ENCODE results near the gene SEC31B. TPM values are rescaled to one million over a fixed set of nuclear protein-coding genes. Genes with fewer than 3 reads are reported as not detected.

SEC31B gene
- total RNA-seq, 1 donor from 2014 or later: 20.9 TPM

GRCh38 chr10:100485801-100486495 lies 33.7 kb downstream of the SEC31B start:
- H3K9me3 Mint-ChIP-seq: peaks cover 4% of the 10 kb centered on the region
- DNase-seq (ENCODE audit: extremely low spot score, unreplicated experiment): no peak
- H3K4me3 Mint-ChIP-seq: peak overlapping the region; percentile 4
- H3K27me3 Mint-ChIP-seq: peaks cover 52% of the 10 kb centered on the region
- peaks cover 20% of the 10 kb centered on the region for H3K36me3 Mint-ChIP-seq
- peaks cover 19% of the 10 kb centered on the region for H3K4me1 Mint-ChIP-seq (ENCODE audit: unreplicated experiment)
- TF ChIP-seq CTCF (conservative IDR thresholded peaks at IDR 0.05): no peak
- no peak overlapping the region for H3K27ac Mint-ChIP-seq

DNA sequence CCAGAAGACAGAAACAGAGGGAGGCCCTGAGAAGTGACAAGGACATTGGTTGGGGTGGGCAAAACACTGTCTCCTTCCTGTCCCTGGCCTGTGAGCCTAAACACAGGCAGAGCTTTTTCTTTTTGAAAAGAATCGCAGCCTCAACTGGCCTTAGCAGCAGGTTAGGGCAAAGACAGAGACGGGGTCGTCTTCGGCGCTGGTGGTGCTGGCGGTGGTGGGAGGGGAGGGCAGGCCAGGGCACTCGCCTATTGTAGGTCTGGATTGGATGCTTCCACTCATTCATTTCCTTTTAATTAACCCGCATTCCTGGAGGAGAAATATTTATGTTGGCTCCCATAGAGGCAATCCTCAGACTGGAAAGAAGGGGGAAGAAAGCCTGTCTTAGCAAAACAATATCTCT lies 34.3 kb downstream of the SEC31B start:
- peaks cover 4% of the 10 kb centered on the region for H3K9me3 Mint-ChIP-seq
- H3K4me1 Mint-ChIP-seq (ENCODE audit: unreplicated experiment): peaks cover 19% of the 10 kb centered on the region
- no peak overlapping the region for H3K27ac Mint-ChIP-seq
- peaks cover 15% of the 10 kb centered on the region for H3K36me3 Mint-ChIP-seq
- TF ChIP-seq CTCF (conservative IDR thresholded peaks at IDR 0.05): no peak
- peaks cover 58% of the 10 kb centered on the region for H3K27me3 Mint-ChIP-seq
- no peak overlapping the region for H3K4me3 Mint-ChIP-seq
- no peak for DNase-seq (ENCODE audit: extremely low spot score, unreplicated experiment)

GRCh38 chr10:100483876-100484666 lies 35.6 kb downstream of the SEC31B start:
- H3K4me1 Mint-ChIP-seq (ENCODE audit: unreplicated experiment): peaks cover 19% of the 10 kb centered on the region
- no peak overlapping the region for H3K27ac Mint-ChIP-seq
- peaks cover 71% of the 10 kb centered on the region for H3K27me3 Mint-ChIP-seq
- H3K9me3 Mint-ChIP-seq: peaks cover 4% of the 10 kb centered on the region
- H3K36me3 Mint-ChIP-seq: peaks cover 8% of the 10 kb centered on the region
- no peak for TF ChIP-seq CTCF (conservative IDR thresholded peaks at IDR 0.05)
- no peak overlapping the region for H3K4me3 Mint-ChIP-seq
- DNase-seq (ENCODE audit: extremely low spot score, unreplicated experiment): no peak

GRCh38 chr10:100482834-100483185 lies 36.9 kb downstream of the SEC31B start:
- H3K27ac Mint-ChIP-seq: no peak overlapping the region
- no peak for TF ChIP-seq CTCF (conservative IDR thresholded peaks at IDR 0.05)
- DNase-seq (ENCODE audit: extremely low spot score, unreplicated experiment): no peak
- peak overlapping the region; percentile 87 for H3K4me3 Mint-ChIP-seq
- H3K9me3 Mint-ChIP-seq: peaks cover 4% of the 10 kb centered on the region
- peaks cover 8% of the 10 kb centered on the region for H3K36me3 Mint-ChIP-seq
- H3K4me1 Mint-ChIP-seq (ENCODE audit: unreplicated experiment): peaks cover 19% of the 10 kb centered on the region
- peaks cover 84% of the 10 kb centered on the region for H3K27me3 Mint-ChIP-seq

- Mint-ChIP-seq H3K27me3 (peaks cover 84% of the 10 kb centered on the region), H3K27ac (no peak overlapping the region), H3K4me3 (peak overlapping the region; percentile 87), H3K36me3 (peaks cover 8% of the 10 kb centered on the region), H3K4me1 (ENCODE audit: unreplicated experiment) (peaks cover 19% of the 10 kb centered on the region), H3K9me3 (peaks cover 4% of the 10 kb centered on the region)
- DNase-seq (ENCODE audit: extremely low spot score, unreplicated experiment): peak; percentile 77
- TF ChIP-seq CTCF (conservative IDR thresholded peaks at IDR 0.05): peak; percentile 98
Observed at GRCh38 chr10:100482181-100482833, 37.4 kb downstream of the SEC31B start.

All from type B pancreatic cell (in vitro differentiated cells).